Inferior parietal cortex (tissue), 1 donor: ENCODE results near the gene EID2B.
A peak's percentile ranks its signal among the peaks of the same experiment; 100 is the strongest.

Experiments
- DNase-seq: peaks from one replicate; pipeline ENCODE4 v3.0.0-alpha.2; 2016; ENCODE audit errors: extremely low spot score

Gene EID2B

GRCh38 chr19:39532233-39533002 is at the start of gene EID2B:
TSS of gene EID2B (minus strand) at chr19:39532852. CDS start at chr19:39532802, 50 bp downstream.
- peak; percentile 98 for DNase-seq

- DNase-seq: no peak
These were observed 49.8 kb upstream of the EID2B start for GRCh38 chr19:39582442-39582841.

- no peak for DNase-seq
These were observed 36.0 kb upstream of the EID2B start for GRCh38 chr19:39568604-39569003.

GRCh38 chr19:39566064-39566463 is 33.4 kb upstream of the EID2B start:
- DNase-seq: no peak

- no peak for DNase-seq
These were observed 30.8 kb upstream of the EID2B start for GRCh38 chr19:39563408-39563807.

- no peak for DNase-seq
These were observed 26.0 kb upstream of the EID2B start for GRCh38 chr19:39558624-39559117.

- no peak for DNase-seq
These were observed 25.4 kb upstream of the EID2B start for GRCh38 chr19:39557811-39558623.

GRCh38 chr19:39555883-39556282 is 23.2 kb upstream of the EID2B start:
- DNase-seq: no peak

- DNase-seq: no peak
These were observed 22.2 kb upstream of the EID2B start for GRCh38 chr19:39554701-39555311.

- no peak for DNase-seq
These were observed 20.5 kb upstream of the EID2B start for GRCh38 chr19:39553082-39553652.

- no peak for DNase-seq
These were observed 17.5 kb upstream of the EID2B start for GRCh38 chr19:39550197-39550596.

- no peak for DNase-seq
These were observed 13.9 kb upstream of the EID2B start for GRCh38 chr19:39546599-39546998.

GRCh38 chr19:39544911-39545310 is 12.3 kb upstream of the EID2B start:
- no peak for DNase-seq

GRCh38 chr19:39544226-39544903 is 11.7 kb upstream of the EID2B start:
- DNase-seq: no peak

GRCh38 chr19:39543477-39543857 is 10.8 kb upstream of the EID2B start:
- no peak for DNase-seq

GRCh38 chr19:39542206-39542605 is 9.6 kb upstream of the EID2B start:
- peak; percentile 24 for DNase-seq

- DNase-seq: no peak
These were observed 7.7 kb upstream of the EID2B start for GRCh38 chr19:39540333-39540673.

- DNase-seq: peak; percentile 96
These were observed 7.1 kb upstream of the EID2B start, which contains the start of gene EID2 for GRCh38 chr19:39539518-39540332. TSS of gene EID2 (minus strand) at chr19:39540161. CDS start at chr19:39540079, 82 bp downstream.

GRCh38 chr19:39539165-39539517 is 6.5 kb upstream of the EID2B start:
- no peak for DNase-seq

- no peak for DNase-seq
These were observed 1.1 kb upstream of the EID2B start for GRCh38 chr19:39533791-39534190.
